Testis (tissue), 2 donors: ENCODE measurements around the gene MSI2.
"Not testable (repeated sequence)": the region's sequence is repeated elsewhere in the genome, so short reads cannot be mapped to it uniquely, and the experiment has no call there.

ENCODE experiments used
- CTCF ChIP-seq, 3 experiments: fragments of 450-650 bp in 2 of 3; fragments of 200-600 bp in 1 of 3; sonication (generic) in 1 of 3; IDR thresholded peaks; one replicate each; pipeline ENCODE4 v1.5.1; 2016 to 2019; ENCODE audit warnings: antibody characterized with exemption in 3 of 3, mild to moderate bottlenecking in 2 of 3, moderate library complexity in 1 of 3
- POLR2A ChIP-seq: fragments of 450-650 bp; IDR thresholded peaks from one replicate; pipeline ENCODE4 v1.6.1; 2017; ENCODE audit warnings: antibody characterized with exemption, mild to moderate bottlenecking, moderate library complexity

GRCh38 chr17:57300592-57300991 is 44.3 kb downstream of the MSI2 start:
- TF ChIP-seq POLR2A; CTCF (IDR thresholded peaks at IDR 0.05): not testable (repeated sequence)
